GM21576 (cell line): ENCODE data around the gene MARCHF3.
A peak's percentile ranks its signal among the peaks of the same experiment; 100 is the strongest.
"Not testable (repeated sequence)": the region's sequence is repeated elsewhere in the genome, so short reads cannot be mapped to it uniquely, and the experiment has no call there.

Experiments used
- ATAC-seq: cut with Tn5 transposase; IDR thresholded peaks from one replicate; pipeline ENCODE4 v1.9.1; 2021; ENCODE audit warnings: mild to moderate bottlenecking, moderate library complexity; ENCODE audit not compliant: unreplicated experiment

Gene MARCHF3

GRCh38 chr5:126853541-126854307, 176.6 kb downstream of the MARCHF3 start:
- ATAC-seq = not testable (repeated sequence)

DNA sequence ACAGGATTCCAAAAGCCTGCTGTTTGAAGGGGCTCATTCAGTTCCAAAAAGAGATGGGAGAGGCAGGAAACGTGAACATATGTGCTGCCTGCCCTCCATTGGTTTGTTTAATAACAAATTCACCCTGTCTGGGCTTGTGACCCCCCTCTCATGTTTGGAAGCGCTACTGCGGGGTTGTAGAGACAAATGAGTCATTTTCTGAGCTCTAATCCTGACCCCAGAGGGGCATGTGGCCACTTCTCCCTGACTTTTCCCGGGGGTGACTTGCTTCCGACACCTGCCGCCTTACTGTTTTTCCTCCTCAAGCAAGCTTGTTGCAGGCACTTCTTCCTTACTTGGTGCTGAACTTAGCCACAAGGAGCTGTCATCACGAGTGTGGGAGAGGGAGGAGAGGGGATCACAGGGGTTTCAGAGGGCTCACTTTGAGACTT, 177.5 kb downstream of the MARCHF3 start:
- ATAC-seq = no peak

DNA sequence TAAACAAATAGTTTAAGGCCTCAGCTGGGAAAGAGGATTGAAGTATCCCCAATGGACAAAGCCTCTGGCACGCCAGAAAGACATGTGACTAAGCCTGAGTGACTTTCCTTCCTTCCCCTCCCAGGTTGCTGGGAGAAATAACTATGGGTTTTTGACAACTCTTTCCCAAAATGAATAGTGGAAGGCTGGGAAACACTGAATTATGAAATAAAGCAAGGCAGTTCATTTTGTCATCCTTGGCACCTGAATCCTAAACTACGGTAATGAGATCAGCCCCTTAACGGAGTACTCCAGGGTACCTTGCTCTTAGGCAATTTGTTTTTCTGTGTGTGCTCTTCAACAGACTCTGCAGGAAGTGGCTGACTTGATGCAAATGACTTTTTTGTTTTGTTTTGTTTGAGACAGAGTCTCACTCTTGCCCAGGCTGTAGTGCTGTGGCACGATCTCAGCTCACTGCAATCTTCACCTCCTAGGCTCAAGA, 178.2 kb downstream of the MARCHF3 start:
- peak; percentile 86 for ATAC-seq

DNA sequence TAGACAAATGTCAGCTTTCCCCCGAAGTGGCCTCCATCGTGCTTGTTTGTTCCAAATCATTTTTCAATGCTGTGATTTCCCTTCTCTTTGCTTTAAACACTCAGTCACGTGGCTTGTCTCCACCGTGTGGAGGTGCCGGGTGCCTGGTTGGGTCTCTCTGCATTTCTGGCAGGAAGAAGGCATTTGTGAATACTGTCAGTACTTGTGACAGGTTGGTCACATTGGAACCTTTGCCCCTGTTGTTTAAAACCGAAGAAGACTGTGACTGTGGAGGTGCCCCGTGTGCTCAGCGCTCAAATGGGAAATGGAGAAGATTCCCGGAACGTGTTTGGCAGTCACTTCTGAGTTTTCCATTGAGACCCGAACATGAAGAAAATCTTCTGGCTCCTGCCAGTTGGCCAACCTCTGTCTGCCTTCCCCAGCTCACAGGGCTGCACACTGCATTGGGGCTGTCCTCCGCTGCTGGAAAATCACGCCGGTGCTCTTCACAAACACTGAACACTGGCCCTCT, 178.8 kb downstream of the MARCHF3 start:
- ATAC-seq = no peak

GRCh38 chr5:126849101-126849678, 181.2 kb downstream of the MARCHF3 start:
- no peak for ATAC-seq

DNA sequence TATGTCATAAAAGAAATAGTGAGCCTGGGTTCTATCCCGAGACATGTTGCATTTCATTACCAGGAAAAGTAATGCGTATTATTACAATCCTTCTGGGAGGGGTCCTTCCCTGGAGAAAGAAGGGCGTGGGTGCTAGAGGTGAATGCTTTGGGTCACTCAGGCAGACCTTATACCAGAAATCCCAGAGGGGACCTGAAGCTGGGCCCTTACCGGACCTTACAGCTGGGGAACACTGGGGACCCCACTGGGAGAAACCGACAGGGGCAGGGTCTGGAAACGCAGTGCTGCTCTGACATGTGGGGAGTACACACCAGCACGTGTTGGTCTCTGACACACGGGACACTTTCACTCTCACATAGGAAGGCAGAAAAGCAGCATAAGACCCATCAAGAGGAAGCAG, 182.1 kb downstream of the MARCHF3 start:
- no peak for ATAC-seq

- ATAC-seq = no peak
These were observed 182.5 kb downstream of the MARCHF3 start for GRCh38 chr5:126847826-126848251.

GRCh38 chr5:126847456-126847820, 182.9 kb downstream of the MARCHF3 start:
- ATAC-seq = no peak

DNA sequence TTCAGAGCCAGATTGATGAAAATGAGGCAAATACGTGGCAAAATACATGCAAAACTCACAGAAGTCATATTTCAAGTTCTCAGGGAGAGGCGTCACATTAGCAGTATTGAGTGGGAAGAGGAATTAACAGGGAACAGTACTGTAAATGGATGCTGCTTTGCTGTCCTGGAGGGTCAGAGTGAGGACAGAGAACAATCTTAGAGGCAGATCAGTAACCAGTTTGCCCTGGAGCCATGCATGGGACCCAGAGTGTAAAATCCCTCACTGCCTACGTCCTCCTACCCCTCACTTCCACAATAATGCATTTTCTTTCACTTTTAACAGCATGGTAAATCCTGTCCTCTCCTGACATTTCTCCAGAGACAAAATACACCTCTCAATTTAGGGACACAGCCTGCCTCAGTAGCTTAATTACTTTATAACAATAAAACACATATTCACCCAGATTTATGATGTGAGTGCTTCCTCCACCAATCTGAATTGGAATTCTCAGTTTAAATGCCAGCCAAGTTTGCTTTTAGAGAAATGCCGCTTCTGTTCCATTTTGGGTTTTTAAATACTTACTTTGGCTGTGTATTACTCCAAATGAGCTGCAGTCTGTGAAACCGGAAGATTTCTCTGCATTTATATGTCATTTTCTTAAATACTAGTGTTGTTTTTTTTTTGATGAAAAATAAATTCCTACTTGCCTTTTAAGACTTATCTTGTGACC, 183.5 kb downstream of the MARCHF3 start:
- ATAC-seq = no peak

DNA sequence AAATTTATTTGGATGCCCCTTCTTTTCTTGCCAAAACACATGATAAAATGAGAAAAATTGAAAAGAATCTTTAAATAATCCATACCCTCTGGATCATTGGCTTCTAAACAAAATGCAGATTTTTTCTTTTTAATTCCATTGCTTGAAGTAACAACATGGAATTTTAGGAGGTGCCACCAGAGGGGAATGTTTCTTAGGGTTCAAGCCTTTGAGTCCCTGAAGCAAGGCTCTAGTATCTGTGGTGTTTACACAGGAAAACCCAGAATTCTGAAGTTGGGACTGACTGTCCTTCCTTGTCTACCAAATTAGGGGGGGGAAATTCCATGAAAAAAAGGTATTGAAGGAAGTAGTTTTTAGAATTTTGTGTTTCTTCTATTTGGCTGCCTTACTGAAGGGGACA, 184.0 kb downstream of the MARCHF3 start:
- ATAC-seq = no peak

DNA sequence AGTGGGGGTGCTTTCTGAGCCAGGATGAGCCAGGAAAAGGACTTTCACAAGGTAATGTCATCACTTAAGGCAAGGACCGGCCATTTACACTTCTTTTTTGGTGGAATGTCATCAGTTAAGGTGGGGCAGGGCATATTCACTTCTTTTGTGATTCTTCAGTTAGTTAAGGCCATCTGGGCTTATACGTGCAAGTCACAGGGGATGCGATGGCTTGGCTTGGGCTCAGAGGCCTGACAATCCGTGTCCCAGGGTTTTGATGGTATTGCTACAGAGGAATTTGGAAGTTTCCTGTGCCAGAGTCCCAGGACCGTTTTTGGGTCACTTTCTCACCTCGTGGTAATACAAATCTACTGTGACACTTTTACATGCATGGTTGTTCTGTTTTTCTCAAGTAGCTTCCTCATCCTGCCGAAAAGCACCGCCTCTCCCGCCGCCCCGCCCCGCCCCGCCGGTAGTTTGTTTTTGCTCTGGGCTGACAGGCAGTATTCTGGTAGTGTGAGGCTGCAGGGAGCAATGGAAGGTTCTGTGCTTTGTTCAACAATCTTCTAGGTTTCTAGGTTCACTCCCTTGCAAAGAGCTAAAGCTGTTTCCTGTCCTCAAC, 184.8 kb downstream of the MARCHF3 start:
- ATAC-seq = peak; percentile 92

DNA sequence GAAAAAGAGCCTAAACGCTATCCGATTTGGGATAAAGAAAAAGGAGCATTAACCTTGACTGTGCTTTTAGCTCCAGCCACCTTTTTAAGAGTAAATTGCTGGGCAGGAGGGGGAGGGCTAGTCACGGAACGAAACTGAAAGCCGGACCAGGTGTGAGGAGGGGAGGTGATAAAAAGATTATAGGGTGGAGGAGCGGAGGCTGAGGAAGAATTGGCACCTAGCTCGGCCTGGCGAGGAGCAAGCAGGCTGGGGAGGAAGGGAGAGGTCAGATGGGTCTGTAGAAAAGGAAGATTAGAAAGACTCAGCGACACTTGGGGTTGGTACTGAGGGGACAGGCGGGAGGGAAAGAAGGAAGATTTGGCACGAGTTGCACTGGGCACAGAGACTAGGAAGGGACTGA, 187.0 kb downstream of the MARCHF3 start:
- ATAC-seq = not testable (repeated sequence)

DNA sequence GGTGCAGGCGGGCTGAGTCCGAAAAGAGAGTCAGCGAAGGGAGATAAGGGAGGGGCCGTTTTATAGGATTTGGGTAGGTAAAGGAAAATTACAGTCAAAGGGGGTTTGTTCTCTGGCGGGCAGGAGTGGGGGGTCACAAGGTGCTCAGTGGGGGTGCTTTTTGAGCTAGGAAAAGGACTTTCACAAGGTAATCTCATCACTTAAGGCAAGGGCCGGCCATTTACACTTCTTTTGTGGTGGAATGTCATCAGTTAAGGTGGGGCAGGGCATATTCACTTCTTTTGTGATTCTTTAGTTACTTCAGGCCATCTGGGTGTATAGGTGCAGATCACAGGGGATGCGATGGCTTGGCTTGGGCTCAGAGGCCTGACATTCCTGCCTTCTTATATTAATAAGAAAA, 191.0 kb downstream of the MARCHF3 start:
- ATAC-seq = not testable (repeated sequence)

GRCh38 chr5:126837906-126838539, 192.3 kb downstream of the MARCHF3 start:
- no peak for ATAC-seq

DNA sequence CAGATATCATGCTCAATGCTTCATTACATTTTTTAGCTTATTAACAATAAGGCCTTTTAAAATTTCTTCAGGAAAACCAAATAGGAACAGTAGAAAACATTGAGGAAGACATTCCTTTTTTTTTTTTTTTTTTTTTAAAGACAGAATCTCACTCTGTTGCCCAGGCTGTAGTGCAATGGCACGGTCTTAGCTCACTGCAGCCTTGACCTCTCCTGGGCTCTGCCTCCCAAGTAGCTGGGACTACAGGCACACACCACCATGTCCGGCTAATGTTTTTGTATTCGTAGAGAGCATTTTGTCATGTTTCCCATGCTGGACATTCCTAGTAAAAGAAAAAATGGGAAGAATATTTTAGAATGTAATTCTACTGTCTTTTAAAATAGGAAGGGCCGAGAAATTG, 193.1 kb downstream of the MARCHF3 start:
- no peak for ATAC-seq

DNA sequence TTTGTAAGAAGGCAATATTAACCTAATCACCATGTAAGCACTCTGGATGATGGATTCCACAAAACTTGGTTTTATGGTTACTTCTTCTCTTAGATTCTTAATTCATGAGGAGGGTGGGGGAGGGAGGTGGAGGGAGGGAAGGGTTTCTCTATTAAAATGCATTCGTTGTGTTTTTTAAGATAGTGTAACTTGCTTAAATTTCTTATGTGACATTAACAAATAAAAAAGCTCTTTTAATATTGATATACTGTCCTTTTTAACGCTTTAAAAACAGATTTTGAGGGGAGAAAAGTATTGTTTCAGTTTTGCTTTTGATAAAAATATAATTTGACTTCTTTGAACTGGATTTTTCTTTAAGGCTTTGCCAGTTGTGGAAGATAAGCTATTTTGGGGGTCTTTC, 193.6 kb downstream of the MARCHF3 start:
- no peak for ATAC-seq

GRCh38 chr5:126831156-126831555, 199.2 kb downstream of the MARCHF3 start:
- ATAC-seq = no peak

DNA sequence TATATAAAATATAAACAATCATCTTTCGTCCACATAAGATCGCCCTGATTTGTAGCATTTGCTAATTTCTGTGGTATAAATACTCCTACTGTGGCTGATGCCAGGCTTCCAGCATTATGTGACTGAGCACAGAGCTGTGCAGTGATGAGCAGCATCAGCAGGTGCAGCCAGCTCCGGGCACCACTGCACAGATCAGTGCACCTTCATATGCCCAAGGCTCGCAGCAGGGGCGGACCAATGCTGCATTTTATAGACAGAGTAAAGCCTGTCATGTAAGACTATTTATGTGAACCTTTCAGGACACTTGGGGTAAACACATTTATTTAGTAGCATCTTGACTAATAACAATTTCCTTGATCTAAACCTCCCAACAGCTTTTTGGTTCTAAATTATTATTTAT, 200.3 kb downstream of the MARCHF3 start:
- no peak for ATAC-seq

DNA sequence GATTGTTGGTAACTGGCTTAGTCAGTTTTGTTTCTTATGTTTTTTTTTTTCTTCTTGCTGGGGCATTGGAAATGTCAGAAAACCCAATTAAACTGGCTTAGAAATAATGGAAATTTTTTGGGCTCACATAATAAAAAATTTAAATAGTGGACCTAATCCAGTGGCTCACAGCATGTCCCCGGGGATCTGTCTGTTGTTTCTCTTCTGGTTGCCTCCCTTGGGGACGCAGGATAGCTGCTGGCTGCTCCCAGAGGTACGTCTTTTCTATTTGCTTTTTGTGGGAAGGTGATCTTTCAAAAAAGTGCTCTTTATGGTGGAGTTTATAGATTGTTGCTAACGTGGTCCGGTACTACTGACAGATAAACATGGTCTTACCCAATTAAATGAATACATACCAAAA, 201.3 kb downstream of the MARCHF3 start:
- ATAC-seq = no peak

DNA sequence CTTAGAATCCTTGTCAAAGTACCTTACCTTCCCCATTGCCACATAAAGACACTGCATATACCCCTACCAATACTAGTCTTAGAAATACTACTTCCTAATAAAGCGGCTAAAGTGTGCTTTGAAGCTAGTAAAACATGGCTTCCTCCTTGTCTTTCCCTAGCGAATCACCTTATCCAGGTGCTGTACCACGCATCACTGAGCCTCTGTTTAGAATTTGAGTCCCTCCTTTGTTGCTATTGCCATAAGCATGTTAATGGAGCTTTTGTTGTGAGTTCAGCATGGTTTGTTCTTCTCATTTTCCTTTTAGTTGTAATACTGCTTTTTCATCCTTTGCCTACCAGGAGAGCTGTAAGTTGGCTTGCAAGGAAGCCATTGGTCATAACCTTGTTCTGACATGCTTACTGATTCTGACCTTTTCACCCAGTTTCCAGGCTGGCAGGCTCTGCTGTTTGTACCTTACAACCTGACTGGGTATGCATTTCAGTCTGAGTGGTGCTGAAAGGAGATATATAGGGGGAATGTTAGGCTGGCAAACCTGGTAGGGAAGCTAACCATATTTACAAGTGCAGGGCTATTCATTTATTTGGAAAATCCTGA, 203.6 kb downstream of the MARCHF3 start:
- no peak for ATAC-seq
